ENCODE data around the gene FAM3C. TPM values are rescaled to one million over a fixed set of nuclear protein-coding genes. Genes with fewer than 3 reads are reported as not detected.

Gene FAM3C
- total and polyA plus RNA-seq, 2 of the 8 experiments (the other 6 are each of a cell fraction or from before 2014, with no cell fraction given): 27.0 to 77.7 TPM

DNA sequence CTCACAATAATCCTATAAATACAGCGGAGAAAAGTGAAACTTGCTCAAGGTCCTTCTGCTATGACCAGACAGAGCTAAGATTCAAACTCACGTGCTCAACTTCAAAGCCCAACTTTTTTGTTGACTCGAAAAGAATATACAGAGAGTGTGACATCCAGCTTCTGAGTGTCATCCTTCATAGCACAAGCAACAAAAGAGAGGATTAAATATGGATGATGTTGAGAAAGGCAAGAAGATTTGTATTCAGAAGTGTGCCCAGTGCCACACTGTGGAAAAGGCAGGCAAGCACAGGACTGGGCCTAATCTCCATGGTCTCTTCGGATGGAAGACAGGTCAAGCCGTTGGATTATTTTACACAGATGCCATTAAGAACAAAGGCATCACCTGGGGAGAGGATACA, 2.1 kb upstream of the FAM3C start:
- H2BK15ac ChIP-seq (ENCODE audit: low read length): no peak overlapping the region
- no peaks in the 10 kb centered on the region for H3K27me3 ChIP-seq (replicated peaks in 1 of 4; ENCODE audit: control insufficient read depth in 3 of 4, extremely low read depth in 1 of 4, insufficient read depth in 3 of 4, low read length in 3 of 4)
- H2BK12ac ChIP-seq (ENCODE audit: low read depth, low read length): no peak overlapping the region
- H2AFZ ChIP-seq (ENCODE audit: low read length): 0 out of 2 replicates have a peak overlapping the region, but pooled peaks have one; percentile 54
- no peak overlapping the region for H4K8ac ChIP-seq (ENCODE audit: extremely low read depth, insufficient read depth, low read length)
- ChIA-PET CTCF (ENCODE audit: partially characterized antibody) (interaction anchor here (1.0 to 3.2 kb wide), 9 partner anchors 9 to 587 kb away, joined by 3 to 14 read pairs (median 5); no protein-coding TSS in a partner anchor), POLR2A (ENCODE audit: partially characterized antibody) (interaction anchor here (1.2 kb wide), 1 partner anchor 33 kb away, joined by 4 read pairs; no protein-coding TSS in a partner anchor)
- H4K20me1 ChIP-seq (replicated peaks in 1 of 2; ENCODE audit: control insufficient read depth in 1 of 2, insufficient read depth in 2 of 2, low read length in 2 of 2): no peaks in the 10 kb centered on the region
- DNase-seq (ENCODE audit: low read depth in 1 of 2, low spot score in 2 of 2) (no peak), FAIRE-seq (no peak)
- H3K4me3 ChIP-seq (ENCODE audit: extremely low read depth in 1 of 4, insufficient read depth in 2 of 4, low read depth in 3 of 4, low read length in 4 of 4): no peak overlapping the region
- TF ChIP-seq HDAC2 (IDR thresholded peaks at IDR 0.05; ENCODE audit: borderline replicate concordance in 1 of 2, low read depth in 2 of 2, low read length in 2 of 2) (no peak), RAD21 (IDR thresholded peaks at IDR 0.05 in 1 of 2, conservative IDR thresholded peaks at IDR 0.05 in 1 of 2; ENCODE audit: low read depth in 2 of 2, low read length in 2 of 2) (peak; percentile 34 to 38), ZNF274 (IDR thresholded peaks at IDR 0.05; ENCODE audit: borderline replicate concordance, extremely low read depth, low read length) (no peak), POLR2AphosphoS5 (IDR thresholded peaks at IDR 0.05; ENCODE audit: low read depth, low read length) (no peak), KDM5A (IDR thresholded peaks at IDR 0.05; ENCODE audit: low read length) (no peak), HDAC6 (IDR thresholded peaks at IDR 0.05; ENCODE audit: low read depth, low read length) (no peak)
- TF ChIP-seq, protein P1, sequence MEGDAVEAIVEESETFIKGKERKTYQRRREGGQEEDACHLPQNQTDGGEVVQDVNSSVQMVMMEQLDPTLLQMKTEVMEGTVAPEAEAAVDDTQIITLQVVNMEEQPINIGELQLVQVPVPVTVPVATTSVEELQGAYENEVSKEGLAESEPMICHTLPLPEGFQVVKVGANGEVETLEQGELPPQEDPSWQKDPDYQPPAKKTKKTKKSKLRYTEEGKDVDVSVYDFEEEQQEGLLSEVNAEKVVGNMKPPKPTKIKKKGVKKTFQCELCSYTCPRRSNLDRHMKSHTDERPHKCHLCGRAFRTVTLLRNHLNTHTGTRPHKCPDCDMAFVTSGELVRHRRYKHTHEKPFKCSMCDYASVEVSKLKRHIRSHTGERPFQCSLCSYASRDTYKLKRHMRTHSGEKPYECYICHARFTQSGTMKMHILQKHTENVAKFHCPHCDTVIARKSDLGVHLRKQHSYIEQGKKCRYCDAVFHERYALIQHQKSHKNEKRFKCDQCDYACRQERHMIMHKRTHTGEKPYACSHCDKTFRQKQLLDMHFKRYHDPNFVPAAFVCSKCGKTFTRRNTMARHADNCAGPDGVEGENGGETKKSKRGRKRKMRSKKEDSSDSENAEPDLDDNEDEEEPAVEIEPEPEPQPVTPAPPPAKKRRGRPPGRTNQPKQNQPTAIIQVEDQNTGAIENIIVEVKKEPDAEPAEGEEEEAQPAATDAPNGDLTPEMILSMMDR (IDR thresholded peaks at IDR 0.05; ENCODE audit: control extremely low read depth in 1 of 3, insufficient read depth in 1 of 3, low read depth in 1 of 3, low read length in 3 of 3): peak in 2 of 3 experiments; percentile 22 to 36; a peak in 1 of 4 replicates
- TF ChIP-seq, protein P2, sequence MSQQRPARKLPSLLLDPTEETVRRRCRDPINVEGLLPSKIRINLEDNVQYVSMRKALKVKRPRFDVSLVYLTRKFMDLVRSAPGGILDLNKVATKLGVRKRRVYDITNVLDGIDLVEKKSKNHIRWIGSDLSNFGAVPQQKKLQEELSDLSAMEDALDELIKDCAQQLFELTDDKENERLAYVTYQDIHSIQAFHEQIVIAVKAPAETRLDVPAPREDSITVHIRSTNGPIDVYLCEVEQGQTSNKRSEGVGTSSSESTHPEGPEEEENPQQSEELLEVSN (IDR thresholded peaks at IDR 0.05): no peak
- H3K4me1 ChIP-seq (replicated peaks in 1 of 4; ENCODE audit: control insufficient read depth in 3 of 4, insufficient read depth in 4 of 4, low read length in 3 of 4): no peaks in the 10 kb centered on the region
- H3K56ac ChIP-seq (replicated peaks; ENCODE audit: insufficient read length, low read depth, low read length): no peak overlapping the region
- no peaks in the 10 kb centered on the region for H3K9me3 ChIP-seq (ENCODE audit: insufficient read depth in 2 of 2, low read depth in 1 of 2, low read length in 1 of 2)
- no peak overlapping the region for H3K18ac ChIP-seq (ENCODE audit: extremely low read depth, low read length)
- H4K5ac ChIP-seq (ENCODE audit: insufficient read length, low read depth, low read length): no peak overlapping the region
- H3K36me3 ChIP-seq (ENCODE audit: control insufficient read depth in 2 of 4, insufficient read depth in 4 of 4, low read length in 3 of 4): peaks cover 0 to under 1% (median 0%) of the 10 kb centered on the region in 4 experiments; a peak in 3 of 8 replicates
- H3K23me2 ChIP-seq (ENCODE audit: low read depth, low read length): no peaks in the 10 kb centered on the region
- H2BK20ac ChIP-seq (ENCODE audit: low read length): no peak overlapping the region
- no peak overlapping the region for H2BK120ac ChIP-seq (replicated peaks; ENCODE audit: low read depth, low read length)
- H3K27ac ChIP-seq (ENCODE audit: low read depth, low read length): no peak overlapping the region
- H2BK5ac ChIP-seq (ENCODE audit: low read depth, low read length): no peak overlapping the region
- no peak overlapping the region for H3K23ac ChIP-seq (ENCODE audit: insufficient read length)
- no peak overlapping the region for H3K4me2 ChIP-seq (ENCODE audit: insufficient read depth in 1 of 2, low read depth in 2 of 2, low read length in 2 of 2)
- H2AK5ac ChIP-seq (ENCODE audit: low read depth, low read length): no peak overlapping the region
- H3K14ac ChIP-seq (ENCODE audit: insufficient read length): no peak overlapping the region
- H3K79me1 ChIP-seq (ENCODE audit: low read depth, low read length): no peaks in the 10 kb centered on the region
- WGBS, 2 experiments (ENCODE audit: extremely low coverage in 1 of 2, insufficient coverage in 1 of 2, insufficient read length in 1 of 2, insufficient replicate concordance in 2 of 2, low coverage in 1 of 2, low lambda C conversion rate in 2 of 2, missing lambda C conversion rate in 1 of 2): 87% methylated on average over 5 of the region's 5 CpGs; no CpG with 5 or more reads in 1 of the 2 experiments
- no peak overlapping the region for H3K4ac ChIP-seq (replicated peaks; ENCODE audit: insufficient read length, low read depth, low read length)
- peaks cover 1 to 24% of the 10 kb centered on the region in 2 experiments; a peak in 2 of 4 replicates for H3K79me2 ChIP-seq (ENCODE audit: control insufficient read depth in 1 of 2, insufficient read depth in 2 of 2, low read length in 2 of 2)
- H4K91ac ChIP-seq (replicated peaks; ENCODE audit: insufficient read length, low read length): no peak overlapping the region
- no peak overlapping the region for H3K9ac ChIP-seq (replicated peaks in 1 of 4; ENCODE audit: extremely low read depth in 1 of 4, low read depth in 3 of 4, low read length in 3 of 4)
